ENCODE measurements around the gene ACTG1.

Gene ACTG1

GRCh38 chr17:81544281-81544974, 31.8 kb upstream of the ACTG1 start:
- no peak overlapping the region for H3K4me3 ChIP-seq (ENCODE audit: low read depth, low read length)
- TF ChIP-seq CTCF (IDR thresholded peaks at IDR 0.05; ENCODE audit: borderline replicate concordance, insufficient read depth, low read depth, low read length): no peak

GRCh38 chr17:81543756-81544155, 31.2 kb upstream of the ACTG1 start:
- no peak for TF ChIP-seq CTCF (IDR thresholded peaks at IDR 0.05; ENCODE audit: borderline replicate concordance, insufficient read depth, low read depth, low read length)

GRCh38 chr17:81543339-81543675, 30.7 kb upstream of the ACTG1 start:
- no peak overlapping the region for H3K4me3 ChIP-seq (ENCODE audit: low read depth, low read length)

More at GRCh38 chr17:81543756-81544155, 31.2 kb upstream of the ACTG1 start:
- no peak overlapping the region for H3K4me3 ChIP-seq (ENCODE audit: low read depth, low read length)

GRCh38 chr17:81542431-81543338, 30.1 kb upstream of the ACTG1 start:
- no peak overlapping the region for H3K4me3 ChIP-seq (ENCODE audit: low read depth, low read length)
- no peak for TF ChIP-seq CTCF (IDR thresholded peaks at IDR 0.05; ENCODE audit: borderline replicate concordance, insufficient read depth, low read depth, low read length)

More at GRCh38 chr17:81543339-81543675, 30.7 kb upstream of the ACTG1 start:
- no peak for TF ChIP-seq CTCF (IDR thresholded peaks at IDR 0.05; ENCODE audit: borderline replicate concordance, insufficient read depth, low read depth, low read length)

- no peak overlapping the region for H3K4me3 ChIP-seq (ENCODE audit: low read depth, low read length)
- no peak for TF ChIP-seq CTCF (IDR thresholded peaks at IDR 0.05; ENCODE audit: borderline replicate concordance, insufficient read depth, low read depth, low read length)
Measured at GRCh38 chr17:81541123-81541522, 28.5 kb upstream of the ACTG1 start.

GRCh38 chr17:81540676-81541027, 28.1 kb upstream of the ACTG1 start:
- no peak for TF ChIP-seq CTCF (IDR thresholded peaks at IDR 0.05; ENCODE audit: borderline replicate concordance, insufficient read depth, low read depth, low read length)
- H3K4me3 ChIP-seq (ENCODE audit: low read depth, low read length): no peak overlapping the region

All from GM12875 (cell line).